Ecto neural progenitor cell (in vitro differentiated cells): Measurements from ENCODE around the gene P2RX3.
"Not testable (repeated sequence)": the region's sequence is repeated elsewhere in the genome, so short reads cannot be mapped to it uniquely, and the experiment has no call there.

Experiments
- DNase-seq: peaks from one replicate; pipeline ENCODE4 v3.0.0-alpha.2; 2018; ENCODE audit warnings: low spot score

Gene P2RX3

GRCh38 chr11:57399972-57400578 lies 61.9 kb downstream of the P2RX3 start:
- DNase-seq = no peak

GRCh38 chr11:57402188-57403002 lies 64.2 kb downstream of the P2RX3 start:
- no peak for DNase-seq

- not testable (repeated sequence) for DNase-seq
Measured at GRCh38 chr11:57403003-57403801, 65.0 kb downstream of the P2RX3 start.

- DNase-seq = no peak
Measured at GRCh38 chr11:57403802-57404147, 65.6 kb downstream of the P2RX3 start.

GRCh38 chr11:57405271-57405860 lies 67.2 kb downstream of the P2RX3 start:
- no peak for DNase-seq

GRCh38 chr11:57406337-57406904 lies 68.3 kb downstream of the P2RX3 start:
- no peak for DNase-seq

- no peak for DNase-seq
Measured at GRCh38 chr11:57407010-57407920, 69.1 kb downstream of the P2RX3 start.

- DNase-seq = no peak
Measured at GRCh38 chr11:57407941-57408475, 69.9 kb downstream of the P2RX3 start.

GRCh38 chr11:57408771-57409170 lies 70.6 kb downstream of the P2RX3 start:
- DNase-seq = no peak

- no peak for DNase-seq
Measured at GRCh38 chr11:57409321-57410100, 71.4 kb downstream of the P2RX3 start.

GRCh38 chr11:57410287-57410686 lies 72.1 kb downstream of the P2RX3 start:
- no peak for DNase-seq

- no peak for DNase-seq
Measured at GRCh38 chr11:57413681-57414080, 75.5 kb downstream of the P2RX3 start.

GRCh38 chr11:57414612-57415212 lies 76.6 kb downstream of the P2RX3 start:
- no peak for DNase-seq

GRCh38 chr11:57416436-57416835 lies 78.3 kb downstream of the P2RX3 start:
- no peak for DNase-seq

- DNase-seq = no peak
Measured at GRCh38 chr11:57417056-57417455, 78.9 kb downstream of the P2RX3 start.

- no peak for DNase-seq
Measured at GRCh38 chr11:57418131-57418530, 80.0 kb downstream of the P2RX3 start.

GRCh38 chr11:57419146-57419545 lies 81.0 kb downstream of the P2RX3 start:
- no peak for DNase-seq

GRCh38 chr11:57421066-57421465 lies 82.9 kb downstream of the P2RX3 start:
- DNase-seq = no peak

- DNase-seq = no peak
Measured at GRCh38 chr11:57421805-57422204, 83.7 kb downstream of the P2RX3 start.
